ENCODE results near the gene AOPEP.

DNA sequence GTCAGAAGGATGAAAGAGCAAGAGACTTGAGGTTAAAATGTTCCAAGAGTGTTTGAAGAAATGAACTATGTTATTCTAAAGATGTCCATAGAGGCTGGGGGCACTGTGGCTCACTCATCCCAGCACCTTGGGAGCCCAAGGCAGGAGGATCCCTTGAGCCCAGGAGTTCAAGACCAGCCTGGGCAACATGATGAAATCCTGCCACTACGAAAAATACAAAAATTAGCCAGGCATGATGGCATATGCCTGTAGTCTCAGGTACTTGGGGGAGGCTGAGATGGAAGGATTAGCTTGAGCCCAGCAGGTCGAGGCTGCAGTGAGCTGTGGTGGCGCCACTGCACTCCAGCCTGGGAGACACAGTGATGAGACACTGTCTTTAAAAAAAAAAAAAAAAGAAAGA, 2.7 kb downstream of the AOPEP start:
- TF ChIP-seq, protein P1, sequence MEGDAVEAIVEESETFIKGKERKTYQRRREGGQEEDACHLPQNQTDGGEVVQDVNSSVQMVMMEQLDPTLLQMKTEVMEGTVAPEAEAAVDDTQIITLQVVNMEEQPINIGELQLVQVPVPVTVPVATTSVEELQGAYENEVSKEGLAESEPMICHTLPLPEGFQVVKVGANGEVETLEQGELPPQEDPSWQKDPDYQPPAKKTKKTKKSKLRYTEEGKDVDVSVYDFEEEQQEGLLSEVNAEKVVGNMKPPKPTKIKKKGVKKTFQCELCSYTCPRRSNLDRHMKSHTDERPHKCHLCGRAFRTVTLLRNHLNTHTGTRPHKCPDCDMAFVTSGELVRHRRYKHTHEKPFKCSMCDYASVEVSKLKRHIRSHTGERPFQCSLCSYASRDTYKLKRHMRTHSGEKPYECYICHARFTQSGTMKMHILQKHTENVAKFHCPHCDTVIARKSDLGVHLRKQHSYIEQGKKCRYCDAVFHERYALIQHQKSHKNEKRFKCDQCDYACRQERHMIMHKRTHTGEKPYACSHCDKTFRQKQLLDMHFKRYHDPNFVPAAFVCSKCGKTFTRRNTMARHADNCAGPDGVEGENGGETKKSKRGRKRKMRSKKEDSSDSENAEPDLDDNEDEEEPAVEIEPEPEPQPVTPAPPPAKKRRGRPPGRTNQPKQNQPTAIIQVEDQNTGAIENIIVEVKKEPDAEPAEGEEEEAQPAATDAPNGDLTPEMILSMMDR (IDR thresholded peaks at IDR 0.05; ENCODE audit: low read length) = peak; percentile 45; the same call in 1 of the 2 replicates
- no peak for TF ChIP-seq EZH2 (IDR thresholded peaks at IDR 0.05; ENCODE audit: borderline replicate concordance, low read length)

Data from OCI-LY1 (cell line).